Esophagus squamous epithelium (tissue), 5 donors: Measurements from ENCODE around the gene TMC3. TPM values are rescaled to one million over a fixed set of nuclear protein-coding genes. Genes with fewer than 3 reads are reported as not detected.
"Not testable (repeated sequence)": the region's sequence is repeated elsewhere in the genome, so short reads cannot be mapped to it uniquely, and the experiment has no call there.

Experiments
- DNase-seq: peaks from one replicate; lab custom pipeline; 2025; lab: John Stamatoyannopoulos, UW
- H3K27ac ChIP-seq, 4 donors: fragments of 200-600 bp; sonication (generic); one replicate each; pipeline ENCODE4 v1.5.1; 2016 to 2019; ENCODE audit warnings: mild to moderate bottlenecking in 1 of 4
- H3K27me3 ChIP-seq, 4 donors: fragments of 200-600 bp; sonication (generic); 1 replicate in 3 of 4; 2 replicates in 1 of 4; pipeline versions ENCODE4 v1.5.1 to v1.6.0; 2017 to 2021; ENCODE audit warnings: antibody characterized with exemption in 1 of 4
- H3K36me3 ChIP-seq, 3 donors: fragments of 200-600 bp; sonication (generic); one replicate each; pipeline ENCODE4 v1.5.1; 2016 to 2019
- H3K4me1 ChIP-seq, 3 donors: fragments of 200-600 bp; sonication (generic); one replicate each; pipeline ENCODE4 v1.5.1; 2017 to 2019
- H3K4me3 ChIP-seq, 4 donors: fragments of 200-600 bp; sonication (generic); 1 replicate in 3 of 4; 2 replicates in 1 of 4; pipeline ENCODE4 v1.5.1; 2016 to 2019; ENCODE audit warnings: mild to moderate bottlenecking in 2 of 4, moderate library complexity in 1 of 4
- H3K9me3 ChIP-seq, 3 donors: fragments of 200-600 bp; sonication (generic); one replicate each; pipeline ENCODE4 v1.5.1; 2016 to 2019
- CTCF ChIP-seq, 6 experiments: fragments of 450-650 bp in 4 of 6; fragments of 200-600 bp in 2 of 6; sonication (generic) in 2 of 6; IDR thresholded peaks; one replicate each; pipeline ENCODE4 v1.5.1; 2016 to 2019; ENCODE audit warnings: antibody characterized with exemption in 6 of 6, mild to moderate bottlenecking in 4 of 6, moderate library complexity in 4 of 6
- POLR2A ChIP-seq, 4 donors: fragments of 450-650 bp; IDR thresholded peaks; one replicate each; pipeline ENCODE4 v1.6.1; 2017; ENCODE audit warnings: antibody characterized with exemption in 4 of 4, mild to moderate bottlenecking in 4 of 4, moderate library complexity in 3 of 4
- WGBS, 2 donors: methylation state at CpG; one replicate each; pipeline ENCODE4 v1.1.5; 2018; 5-methylcytosine and 5-hydroxymethylcytosine counted together
- intact Hi-C: fragments of 100-400 bp; cut with DNase I; formaldehyde crosslinking; loops from one replicate; pipeline ENCODE4 v1.15.0; 2022
- total RNA-seq, 4 donors: library from RNA; depleted of rRNA; stranded (reverse); fragments of >200 nt; gene quantifications; one replicate each; pipeline ENCODE4 v1.1.0, GENCODE V29; 2016
- donor health status: DM: yes; HTN: yes; CAD: no.

Gene TMC3
- total RNA-seq, 4 donors from 2014 or later = not detected

DNA sequence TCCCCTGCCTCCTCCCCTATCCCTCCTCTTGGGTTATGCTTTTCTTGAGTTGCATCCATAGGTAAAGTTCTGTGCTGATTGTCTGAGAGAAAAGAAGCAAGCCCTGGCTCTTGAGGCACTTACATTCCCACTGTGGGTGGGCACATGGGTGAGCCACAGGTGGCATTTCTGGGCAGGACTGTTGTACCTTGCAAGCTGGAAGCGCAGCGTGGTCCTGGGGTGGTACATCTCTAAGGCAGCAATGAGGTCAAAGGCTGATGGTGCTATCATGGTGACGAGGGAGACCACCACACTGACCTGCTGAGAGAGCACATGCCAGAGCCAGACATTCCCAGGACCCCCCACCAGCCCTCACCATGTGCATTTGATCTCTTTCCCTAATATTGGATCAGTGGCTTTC lies 24.7 kb downstream of the TMC3 start:
- H3K27ac ChIP-seq = no peak overlapping the region
- WGBS, 2 donors = 89 to 100% methylated on average over 1 to 3 of the region's 3 CpGs
- no peak overlapping the region for H3K4me3 ChIP-seq
- H3K9me3 ChIP-seq = no peaks in the 10 kb centered on the region
- no peaks in the 10 kb centered on the region for H3K36me3 ChIP-seq
- H3K27me3 ChIP-seq = peaks cover 0 to 18% (median 0%) of the 10 kb centered on the region in 4 donors
- intact Hi-C loops = no loop called here
- no peaks in the 10 kb centered on the region for H3K4me1 ChIP-seq
- no peak for TF ChIP-seq CTCF (IDR thresholded peaks at IDR 0.05)
- no peak for TF ChIP-seq POLR2A (IDR thresholded peaks at IDR 0.05)
- no peak for DNase-seq

DNA sequence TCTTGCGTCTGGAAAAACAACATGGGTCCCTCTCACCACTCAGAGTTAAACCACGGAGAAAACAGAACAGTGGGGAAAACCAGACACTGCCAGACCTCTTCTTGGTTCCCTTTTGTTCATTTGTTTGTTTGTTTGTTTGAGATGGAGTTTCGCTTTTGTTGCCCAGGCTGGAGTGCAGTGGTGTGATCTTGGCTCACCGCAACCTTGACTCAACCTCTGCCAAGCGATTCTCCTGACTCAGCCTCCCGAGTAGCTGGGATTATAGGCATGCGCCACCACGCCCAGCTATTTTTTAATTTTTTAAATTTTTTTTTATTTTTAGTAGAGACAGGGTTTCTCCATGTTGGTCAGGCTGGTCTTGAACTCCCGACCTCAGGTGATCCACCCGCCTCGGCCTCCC lies 25.3 kb downstream of the TMC3 start:
- H3K27me3 ChIP-seq = peaks cover 0 to 18% (median 0%) of the 10 kb centered on the region in 4 donors
- WGBS, 2 donors = 70 to 75% methylated on average over 11 of the region's 11 CpGs
- H3K4me1 ChIP-seq, H3K4me3 ChIP-seq, DNase-seq, H3K27ac ChIP-seq, H3K9me3 ChIP-seq, intact Hi-C loops, H3K36me3 ChIP-seq: not testable (repeated sequence)

- Histone ChIP-seq H3K27ac (no peak overlapping the region), H3K9me3 (no peaks in the 10 kb centered on the region), H3K36me3 (no peaks in the 10 kb centered on the region), H3K27me3 (peaks cover 0 to 18% (median 0%) of the 10 kb centered on the region in 4 donors), H3K4me1 (no peaks in the 10 kb centered on the region), H3K4me3 (no peak overlapping the region)
- no peak for DNase-seq
- TF ChIP-seq CTCF (IDR thresholded peaks at IDR 0.05) (no peak), POLR2A (IDR thresholded peaks at IDR 0.05) (no peak)
- intact Hi-C loops = no loop called here
- WGBS, 2 donors = 86% methylated on average over 4 of the region's 4 CpGs
Observed at GRCh38 chr15:81347910-81348309, 26.1 kb downstream of the TMC3 start.

DNA sequence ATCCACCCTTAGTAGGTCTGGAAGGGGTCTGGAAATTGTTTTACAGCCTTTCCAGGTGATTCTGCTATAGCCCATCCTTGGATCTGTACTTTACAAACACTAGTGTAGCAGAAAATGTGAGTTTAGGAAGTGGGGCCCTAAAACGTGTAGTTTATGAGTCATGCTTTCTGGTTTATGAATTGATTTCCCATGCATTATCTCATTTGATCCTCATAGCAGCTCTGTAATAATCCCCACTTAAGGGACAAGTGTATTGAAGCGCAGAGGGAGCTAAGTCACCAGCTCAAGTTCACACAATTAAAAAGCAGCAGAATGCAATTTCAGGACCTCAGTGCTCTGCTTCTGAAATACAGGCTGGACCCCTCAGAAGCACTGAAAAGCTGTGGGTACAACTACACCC lies 27.4 kb downstream of the TMC3 start:
- Histone ChIP-seq H3K27me3 (peaks cover 0 to 18% (median 0%) of the 10 kb centered on the region in 4 donors), H3K4me3 (no peak overlapping the region), H3K36me3 (no peaks in the 10 kb centered on the region), H3K4me1 (no peaks in the 10 kb centered on the region), H3K9me3 (no peaks in the 10 kb centered on the region), H3K27ac (no peak overlapping the region)
- 29 to 63% methylated on average over 2 of the region's 2 CpGs for WGBS, 2 donors
- DNase-seq = no peak
- intact Hi-C loops = no loop called here
- TF ChIP-seq POLR2A (IDR thresholded peaks at IDR 0.05) = no peak
- no peak for TF ChIP-seq CTCF (IDR thresholded peaks at IDR 0.05)

- Histone ChIP-seq H3K27me3 (peaks cover 0 to 16% (median 0%) of the 10 kb centered on the region in 4 donors), H3K9me3 (no peaks in the 10 kb centered on the region), H3K27ac (no peak overlapping the region), H3K4me3 (no peak overlapping the region), H3K4me1 (peaks cover 0 to 6% (median 0%) of the 10 kb centered on the region in 3 donors), H3K36me3 (no peaks in the 10 kb centered on the region)
- 83 to 97% methylated on average over 4 of the region's 4 CpGs for WGBS, 2 donors
- TF ChIP-seq CTCF (IDR thresholded peaks at IDR 0.05) (no peak), POLR2A (IDR thresholded peaks at IDR 0.05) (no peak)
- no peak for DNase-seq
- intact Hi-C loops = no loop called here
Observed at GRCh38 chr15:81343371-81343770, 30.6 kb downstream of the TMC3 start.

DNA sequence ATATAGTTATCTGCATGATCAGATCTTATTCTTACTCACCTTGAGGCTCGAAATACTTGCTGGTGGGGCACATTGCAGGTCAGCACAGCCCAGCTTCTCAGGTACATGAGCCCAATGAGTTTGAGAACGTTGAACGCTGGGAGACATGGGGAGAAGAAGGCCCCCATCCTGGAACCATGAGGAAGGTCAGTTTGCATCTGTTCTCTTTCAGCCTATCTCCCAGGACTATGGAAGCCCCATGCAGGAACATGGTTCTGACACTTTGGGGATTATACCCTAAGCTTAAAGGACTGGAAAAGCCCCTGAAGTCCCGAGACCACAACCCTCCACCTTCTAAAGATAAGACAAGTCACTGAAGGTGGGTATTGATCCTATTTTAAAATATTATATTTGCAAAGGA lies 32.7 kb downstream of the TMC3 start:
- no peaks in the 10 kb centered on the region for H3K36me3 ChIP-seq
- no peak for DNase-seq
- H3K27me3 ChIP-seq = peaks cover 0 to 12% (median 0%) of the 10 kb centered on the region in 4 donors
- intact Hi-C loops = no loop called here
- no peaks in the 10 kb centered on the region for H3K9me3 ChIP-seq
- H3K4me3 ChIP-seq = no peak overlapping the region
- no peak overlapping the region for H3K27ac ChIP-seq
- peaks cover 0 to 18% (median 0%) of the 10 kb centered on the region in 3 donors for H3K4me1 ChIP-seq
- no peak for TF ChIP-seq POLR2A (IDR thresholded peaks at IDR 0.05)
- no peak for TF ChIP-seq CTCF (IDR thresholded peaks at IDR 0.05)
- 81 to 95% methylated on average over 4 of the region's 4 CpGs for WGBS, 2 donors
